Measurements from ENCODE around the gene AIG1. TPM values are rescaled to one million over a fixed set of nuclear protein-coding genes. Genes with fewer than 3 reads are reported as not detected.
"Not testable (repeated sequence)": the region's sequence is repeated elsewhere in the genome, so short reads cannot be mapped to it uniquely, and the experiment has no call there.

AIG1 gene
- total RNA-seq, 2 experiments from 2014 or later: 0.40 to 0.85 TPM

GRCh38 chr6:143015300-143015706 lies 45.4 kb upstream of the AIG1 start:
- intact Hi-C loops (cut with micrococcal nuclease; ENCODE audit: unreplicated experiment): no loop called here
- peak; percentile 9 for DNase-seq (ENCODE audit: low spot score)
- no TSS peak for BruUV-seq (replicated peaks)

DNA sequence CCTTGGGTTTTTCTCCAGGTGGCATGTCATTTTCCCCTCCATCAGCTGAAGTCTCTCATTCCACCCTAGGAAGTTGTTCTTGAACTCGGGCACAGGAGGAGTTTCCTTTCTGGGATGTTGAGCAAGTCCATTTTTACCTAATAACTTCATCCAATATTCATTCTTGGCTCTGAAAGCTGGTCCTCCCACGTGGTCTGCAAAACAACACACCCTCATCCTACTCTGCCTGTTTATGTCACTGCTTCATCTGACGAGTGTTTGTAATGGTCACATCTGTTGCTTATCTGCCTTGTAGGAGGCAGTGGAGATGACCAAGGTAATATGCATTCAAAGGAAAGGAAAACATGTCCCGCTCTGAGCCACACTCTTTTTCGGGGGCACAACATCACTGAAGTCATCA lies 41.7 kb upstream of the AIG1 start:
- H4K20me1 ChIP-seq (ENCODE audit: insufficient read depth, low read length): no peaks in the 10 kb centered on the region
- CTCF ChIA-PET (ENCODE audit: unreplicated experiment): no interaction called here
- H3K4me1 ChIP-seq (ENCODE audit: insufficient read depth, low read length, poor library complexity, severe bottlenecking): no peaks in the 10 kb centered on the region
- H3K9me2 ChIP-seq (ENCODE audit: insufficient read depth, low read length): no peaks in the 10 kb centered on the region
- DNase-seq (ENCODE audit: low spot score): no peak
- intact Hi-C loops (cut with micrococcal nuclease; ENCODE audit: unreplicated experiment): no loop called here
- TF ChIP-seq, protein P1, sequence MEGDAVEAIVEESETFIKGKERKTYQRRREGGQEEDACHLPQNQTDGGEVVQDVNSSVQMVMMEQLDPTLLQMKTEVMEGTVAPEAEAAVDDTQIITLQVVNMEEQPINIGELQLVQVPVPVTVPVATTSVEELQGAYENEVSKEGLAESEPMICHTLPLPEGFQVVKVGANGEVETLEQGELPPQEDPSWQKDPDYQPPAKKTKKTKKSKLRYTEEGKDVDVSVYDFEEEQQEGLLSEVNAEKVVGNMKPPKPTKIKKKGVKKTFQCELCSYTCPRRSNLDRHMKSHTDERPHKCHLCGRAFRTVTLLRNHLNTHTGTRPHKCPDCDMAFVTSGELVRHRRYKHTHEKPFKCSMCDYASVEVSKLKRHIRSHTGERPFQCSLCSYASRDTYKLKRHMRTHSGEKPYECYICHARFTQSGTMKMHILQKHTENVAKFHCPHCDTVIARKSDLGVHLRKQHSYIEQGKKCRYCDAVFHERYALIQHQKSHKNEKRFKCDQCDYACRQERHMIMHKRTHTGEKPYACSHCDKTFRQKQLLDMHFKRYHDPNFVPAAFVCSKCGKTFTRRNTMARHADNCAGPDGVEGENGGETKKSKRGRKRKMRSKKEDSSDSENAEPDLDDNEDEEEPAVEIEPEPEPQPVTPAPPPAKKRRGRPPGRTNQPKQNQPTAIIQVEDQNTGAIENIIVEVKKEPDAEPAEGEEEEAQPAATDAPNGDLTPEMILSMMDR (conservative IDR thresholded peaks at IDR 0.05; ENCODE audit: low read length): no peak
- no peak for TF ChIP-seq EZH2phosphoT487 (IDR thresholded peaks at IDR 0.05; ENCODE audit: borderline replicate concordance, low read depth, low read length)
- H3K9me3 ChIP-seq (ENCODE audit: low read length): no peaks in the 10 kb centered on the region
- no peaks in the 10 kb centered on the region for H3K36me3 ChIP-seq (ENCODE audit: insufficient read depth, low read length)
- no peak overlapping the region for H3K4me3 ChIP-seq (ENCODE audit: low read depth, low read length, poor library complexity, severe bottlenecking)
- no peak overlapping the region for H2AFZ ChIP-seq (ENCODE audit: low read length)
- BruUV-seq (replicated peaks): no TSS peak
- H3K27ac ChIP-seq (ENCODE audit: low read depth, low read length, poor library complexity, severe bottlenecking): no peak overlapping the region
- H3K79me2 ChIP-seq (ENCODE audit: insufficient read depth, low read depth, low read length): no peaks in the 10 kb centered on the region
- no peak overlapping the region for H3K4me2 ChIP-seq (ENCODE audit: low read length)
- POLR2A ChIA-PET: no interaction called here

More at GRCh38 chr6:143015300-143015706, 45.4 kb upstream of the AIG1 start:
- Histone ChIP-seq H3K9me2 (ENCODE audit: insufficient read depth, low read length) (no peaks in the 10 kb centered on the region), H2AFZ (ENCODE audit: low read length) (no peak overlapping the region), H3K4me2 (ENCODE audit: low read length) (no peak overlapping the region), H3K4me1 (ENCODE audit: insufficient read depth, low read length, poor library complexity, severe bottlenecking) (no peaks in the 10 kb centered on the region), H4K20me1 (ENCODE audit: insufficient read depth, low read length) (no peaks in the 10 kb centered on the region), H3K36me3 (ENCODE audit: insufficient read depth, low read length) (no peaks in the 10 kb centered on the region), H3K4me3 (ENCODE audit: low read depth, low read length, poor library complexity, severe bottlenecking) (no peak overlapping the region), H3K79me2 (ENCODE audit: insufficient read depth, low read depth, low read length) (no peaks in the 10 kb centered on the region), H3K27ac (ENCODE audit: low read depth, low read length, poor library complexity, severe bottlenecking) (no peak overlapping the region), H3K9me3 (ENCODE audit: low read length) (no peaks in the 10 kb centered on the region)
- CTCF ChIA-PET (ENCODE audit: unreplicated experiment): no interaction called here
- POLR2A ChIA-PET: no interaction called here
- TF ChIP-seq, protein P1 (conservative IDR thresholded peaks at IDR 0.05; ENCODE audit: low read length): no peak; the same call in 1 of the 2 replicates
- no peak for TF ChIP-seq EZH2phosphoT487 (IDR thresholded peaks at IDR 0.05; ENCODE audit: borderline replicate concordance, low read depth, low read length)

DNA sequence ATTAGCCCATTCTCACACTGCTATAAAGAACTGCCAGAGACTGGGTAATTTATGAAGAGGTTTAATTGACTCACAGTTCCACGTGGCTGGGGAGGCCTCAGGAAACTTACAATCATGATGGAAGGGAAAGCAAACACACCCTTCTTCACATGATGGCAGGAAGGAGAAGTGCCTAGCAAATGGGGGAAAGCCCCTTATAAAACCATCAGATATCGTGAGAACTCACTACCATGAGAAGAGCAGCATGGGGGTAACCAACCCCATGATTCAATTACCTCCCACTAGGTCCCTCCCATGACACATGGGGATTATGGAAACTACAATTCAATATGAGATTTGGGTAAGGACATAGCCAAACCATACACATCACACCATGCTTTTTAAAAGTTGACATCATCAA lies 39.8 kb upstream of the AIG1 start:
- H4K20me1 ChIP-seq (ENCODE audit: insufficient read depth, low read length); CTCF ChIA-PET (ENCODE audit: unreplicated experiment); H3K9me3 ChIP-seq (ENCODE audit: low read length); H3K9me2 ChIP-seq (ENCODE audit: insufficient read depth, low read length); POLR2A ChIA-PET; intact Hi-C loops (cut with micrococcal nuclease; ENCODE audit: unreplicated experiment); H2AFZ ChIP-seq (ENCODE audit: low read length); H3K4me1 ChIP-seq (ENCODE audit: insufficient read depth, low read length, poor library complexity, severe bottlenecking); H3K36me3 ChIP-seq (ENCODE audit: insufficient read depth, low read length); H3K4me3 ChIP-seq (ENCODE audit: low read depth, low read length, poor library complexity, severe bottlenecking); H3K4me2 ChIP-seq (ENCODE audit: low read length); DNase-seq (ENCODE audit: low spot score); H3K27ac ChIP-seq (ENCODE audit: low read depth, low read length, poor library complexity, severe bottlenecking); H3K79me2 ChIP-seq (ENCODE audit: insufficient read depth, low read depth, low read length); BruUV-seq (replicated peaks): not testable (repeated sequence)
